Gastroesophageal sphincter (tissue), 4 donors: ENCODE measurements around the gene CNOT11. TPM values are rescaled to one million over a fixed set of nuclear protein-coding genes. Genes with fewer than 3 reads are reported as not detected.
"Not testable (repeated sequence)": the region's sequence is repeated elsewhere in the genome, so short reads cannot be mapped to it uniquely, and the experiment has no call there.

Experiments used
- ATAC-seq: fragments of 150-250 bp; one replicate; pipeline ENCODE4 v1.9.1; 2016; ENCODE audit warnings: mild to moderate bottlenecking, moderate library complexity
- H3K27ac ChIP-seq, 4 donors: fragments of 200-600 bp; sonication (generic) in 3 of 4; 1 replicate in 3 of 4; 2 replicates in 1 of 4; pipeline ENCODE4 v1.5.1; 2016 to 2019
- H3K27me3 ChIP-seq: fragments of 200-600 bp; sonication (generic); one replicate; pipeline ENCODE4 v1.5.1; 2019
- H3K36me3 ChIP-seq, 2 donors: fragments of 200-600 bp; sonication (generic); one replicate each; pipeline ENCODE4 v1.5.1; 2019; ENCODE audit warnings: control low read depth in 1 of 2
- H3K4me1 ChIP-seq, 3 donors: fragments of 200-600 bp; sonication (generic); 1 replicate in 2 of 3; 2 replicates in 1 of 3; pipeline ENCODE4 v1.5.1; 2016 to 2019; ENCODE audit warnings: control low read depth in 2 of 3
- H3K4me3 ChIP-seq, 2 donors: fragments of 200-600 bp; sonication (generic); one replicate each; pipeline ENCODE4 v1.5.1; 2019; ENCODE audit warnings: mild to moderate bottlenecking in 1 of 2, moderate library complexity in 1 of 2
- H3K9me3 ChIP-seq, 3 donors: fragments of 200-600 bp; sonication (generic); one replicate each; pipeline ENCODE4 v1.5.1; 2017 to 2019; ENCODE audit warnings: control low read depth in 2 of 3
- CTCF ChIP-seq, 4 experiments: fragments of 200-600 bp in 2 of 4; fragments of 450-650 bp in 2 of 4; sonication (generic) in 1 of 4; IDR thresholded peaks; one replicate each; pipeline ENCODE4 v1.5.1; 2017 to 2019; ENCODE audit warnings: antibody characterized with exemption in 4 of 4, mild to moderate bottlenecking in 2 of 4, moderate library complexity in 2 of 4
- EP300 ChIP-seq: sonication (generic); formaldehyde crosslinking; IDR thresholded peaks from one replicate; pipeline ENCODE4 v1.6.1; 2017; ENCODE audit warnings: antibody characterized with exemption, mild to moderate bottlenecking
- POLR2A ChIP-seq, 2 donors: fragments of 450-650 bp; IDR thresholded peaks; one replicate each; pipeline ENCODE4 v1.6.1; 2017; ENCODE audit warnings: antibody characterized with exemption in 2 of 2, mild to moderate bottlenecking in 2 of 2, moderate library complexity in 1 of 2
- POLR2AphosphoS5 ChIP-seq: sonication (generic); formaldehyde crosslinking; IDR thresholded peaks from one replicate; pipeline ENCODE4 v1.6.1; 2017; ENCODE audit warnings: antibody characterized with exemption
- WGBS, 2 donors: methylation state at CpG; one replicate each; pipeline ENCODE4 v1.1.5; 2018; ENCODE audit warnings: low coverage in 1 of 2; 5-methylcytosine and 5-hydroxymethylcytosine counted together
- total RNA-seq, 4 donors: library from RNA; depleted of rRNA; stranded (reverse); fragments of >200 nt; gene quantifications; one replicate each; pipeline ENCODE4 v1.1.0, GENCODE V29; 2016

The CNOT11 gene
- total RNA-seq, 4 donors from 2014 or later, result 26.8 to 36.7 (median 27.8) TPM

DNA sequence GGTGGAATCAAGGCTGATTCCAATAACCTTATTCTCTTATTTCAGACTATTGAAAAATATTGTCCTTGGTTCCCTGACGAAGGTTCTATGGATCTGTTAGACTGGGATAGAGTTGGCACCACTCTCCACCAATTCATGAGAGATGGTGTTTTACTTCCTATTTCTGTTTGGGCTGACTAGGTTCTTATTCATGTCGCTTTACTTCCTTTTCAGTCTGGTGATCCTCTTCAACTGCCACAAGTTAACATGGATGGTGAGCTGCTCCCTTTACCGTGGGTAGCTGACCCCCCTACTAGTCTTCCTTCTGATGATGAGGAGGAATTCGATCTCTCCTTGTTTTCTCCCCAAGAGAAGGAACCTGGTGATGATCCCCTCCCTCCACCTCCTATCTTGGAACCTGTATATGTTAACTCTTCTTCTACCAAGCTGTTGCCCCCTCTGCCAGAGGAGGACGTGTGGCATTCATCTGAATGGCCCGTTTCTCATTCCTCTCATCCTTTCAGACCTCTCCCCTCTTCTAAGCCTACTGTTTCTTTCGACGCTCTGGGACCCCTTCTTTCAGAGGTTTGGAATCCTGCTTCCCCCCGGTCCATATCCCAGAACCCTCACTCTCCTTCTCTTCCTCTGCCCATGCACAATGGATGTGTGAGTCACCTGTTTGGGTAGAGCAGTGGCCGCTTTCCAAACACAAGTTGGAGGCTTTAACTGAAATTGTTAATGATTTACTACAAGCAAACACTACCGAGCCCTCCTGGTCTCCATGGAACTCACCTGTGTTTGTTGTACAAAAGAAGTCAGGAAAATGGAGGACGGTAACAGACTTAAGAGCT is 13.5 kb upstream of the CNOT11 start:
- Histone ChIP-seq H3K9me3 (no peaks in the 10 kb centered on the region), H3K27me3 (no peaks in the 10 kb centered on the region), H3K36me3 (no peaks in the 10 kb centered on the region), H3K4me3 (no peak overlapping the region), H3K27ac (no peak overlapping the region), H3K4me1 (no peaks in the 10 kb centered on the region)
- 76 to 85% methylated on average over 9 to 12 of the region's 12 CpGs for WGBS, 2 donors
- TF ChIP-seq EP300 (no peak), CTCF (IDR thresholded peaks at IDR 0.05) (no peak), POLR2AphosphoS5 (no peak), POLR2A (IDR thresholded peaks at IDR 0.05) (no peak)
- ATAC-seq, result no peak

GRCh38 chr2:101239760-101240118 is 12.9 kb upstream of the CNOT11 start:
- not testable (repeated sequence) for ATAC-seq, H3K36me3 ChIP-seq, H3K27ac ChIP-seq, H3K4me3 ChIP-seq, H3K27me3 ChIP-seq, H3K9me3 ChIP-seq, H3K4me1 ChIP-seq
- 63 to 71% methylated on average over 2 of the region's 2 CpGs for WGBS, 2 donors

DNA sequence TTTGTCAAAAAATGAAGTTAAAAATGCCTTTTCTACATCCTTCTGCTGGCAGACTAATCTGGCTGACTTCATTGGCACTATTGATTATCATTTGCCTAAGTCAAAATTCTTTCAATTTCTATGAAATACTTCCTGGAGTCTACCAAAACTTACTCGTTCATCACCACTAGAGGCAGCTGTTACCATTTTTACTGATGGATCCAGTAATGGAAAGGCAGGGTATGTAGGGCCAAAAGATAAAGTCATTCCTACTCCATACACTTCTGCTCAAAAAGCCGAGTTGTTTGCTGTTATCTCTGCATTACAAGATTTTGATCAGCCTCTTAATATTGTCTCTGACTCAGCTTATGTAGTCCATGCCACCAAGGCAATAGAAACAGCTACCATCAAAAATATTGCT is 12.0 kb upstream of the CNOT11 start:
- H3K4me3 ChIP-seq, H3K4me1 ChIP-seq, H3K36me3 ChIP-seq, H3K27ac ChIP-seq, ATAC-seq, H3K27me3 ChIP-seq, H3K9me3 ChIP-seq: not testable (repeated sequence)
- 19 to 33% methylated on average over 2 of the region's 2 CpGs for WGBS, 2 donors
- peak in 2 of 4 experiments; percentile 10 to 27 for TF ChIP-seq CTCF (IDR thresholded peaks at IDR 0.05)

- H3K4me3 ChIP-seq, result no peak overlapping the region
- H3K9me3 ChIP-seq, result no peaks in the 10 kb centered on the region
- ATAC-seq, result no peak
- H3K36me3 ChIP-seq, result no peaks in the 10 kb centered on the region
- H3K27me3 ChIP-seq, result no peaks in the 10 kb centered on the region
- H3K4me1 ChIP-seq, result no peaks in the 10 kb centered on the region
- TF ChIP-seq CTCF (IDR thresholded peaks at IDR 0.05) (no peak), POLR2AphosphoS5 (no peak), EP300 (no peak), POLR2A (IDR thresholded peaks at IDR 0.05) (no peak)
- 55 to 74% methylated on average over 4 to 5 of the region's 5 CpGs for WGBS, 2 donors
- H3K27ac ChIP-seq, result no peak overlapping the region
These were observed 11.5 kb upstream of the CNOT11 start for GRCh38 chr2:101241158-101241557.

- 75 to 76% methylated on average over 4 of the region's 4 CpGs for WGBS, 2 donors
- H3K27ac ChIP-seq, result not testable (repeated sequence)
These were observed 8.3 kb upstream of the CNOT11 start for GRCh38 chr2:101244373-101244772.

GRCh38 chr2:101244899-101245298 is 7.8 kb upstream of the CNOT11 start:
- not testable (repeated sequence) for H3K4me3 ChIP-seq, ATAC-seq, H3K36me3 ChIP-seq, H3K9me3 ChIP-seq, H3K27me3 ChIP-seq, H3K4me1 ChIP-seq, H3K27ac ChIP-seq
- 92% methylated on average over 2 of the region's 12 CpGs; no CpG with 5 or more reads in 1 of the 2 donors for WGBS, 2 donors

More at GRCh38 chr2:101244373-101244772, 8.3 kb upstream of the CNOT11 start:
- H3K4me1 ChIP-seq, H3K4me3 ChIP-seq, H3K36me3 ChIP-seq, ATAC-seq, H3K27me3 ChIP-seq, H3K9me3 ChIP-seq: not testable (repeated sequence)

- WGBS, 2 donors, result 89 to 95% methylated on average over 5 of the region's 5 CpGs
- not testable (repeated sequence) for H3K36me3 ChIP-seq, H3K27me3 ChIP-seq, H3K9me3 ChIP-seq, H3K4me1 ChIP-seq, H3K4me3 ChIP-seq, H3K27ac ChIP-seq, ATAC-seq
These were observed 7.2 kb upstream of the CNOT11 start for GRCh38 chr2:101245468-101245867.

DNA sequence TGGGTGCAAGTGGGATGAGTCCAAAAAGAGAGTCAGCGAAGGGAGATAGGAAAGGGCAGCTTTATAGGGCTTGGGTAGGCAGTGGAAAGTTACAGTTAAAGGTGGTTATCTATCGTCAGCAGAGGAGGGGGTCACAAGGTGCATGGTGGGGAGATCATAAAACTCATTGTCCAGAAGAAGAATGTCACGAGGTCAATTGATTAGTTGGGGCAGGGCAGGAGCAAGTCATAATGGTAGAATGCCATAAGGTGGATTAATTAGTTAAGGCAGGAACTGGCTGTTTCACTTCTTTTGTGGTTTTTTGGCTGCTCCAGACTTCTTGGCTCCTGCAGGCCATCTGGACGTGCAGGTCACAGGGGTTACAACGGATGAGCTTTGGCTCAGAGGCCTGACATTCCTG is 3.9 kb upstream of the CNOT11 start:
- not testable (repeated sequence) for H3K36me3 ChIP-seq, H3K27ac ChIP-seq, H3K27me3 ChIP-seq, ATAC-seq, H3K4me3 ChIP-seq, H3K9me3 ChIP-seq
- peaks cover 0 to 14% (median 3%) of the 10 kb centered on the region in 3 donors for H3K4me1 ChIP-seq
- WGBS, 2 donors, result 77 to 100% methylated on average over 3 to 5 of the region's 5 CpGs
